DMS53 treated with DMSO at 0.1 percent for 48 hours (cell line): ENCODE data around the gene CLDN18.

Experiments
- DNase-seq: peaks from one replicate; lab custom pipeline; 2025; ENCODE audit not compliant: unreplicated experiment; lab: John Stamatoyannopoulos, UW

Gene CLDN18

GRCh38 chr3:138060792-138061191, 50.8 kb downstream of the CLDN18 start:
- no peak for DNase-seq

GRCh38 chr3:138062037-138062436, 52.1 kb downstream of the CLDN18 start:
- no peak for DNase-seq

- DNase-seq: no peak
These were observed 52.7 kb downstream of the CLDN18 start for GRCh38 chr3:138062626-138063025.

GRCh38 chr3:138063416-138063815, 53.5 kb downstream of the CLDN18 start:
- DNase-seq: no peak

- no peak for DNase-seq
These were observed 56.0 kb downstream of the CLDN18 start for GRCh38 chr3:138065949-138066348.

- DNase-seq: no peak
These were observed 56.4 kb downstream of the CLDN18 start for GRCh38 chr3:138066383-138066782.

GRCh38 chr3:138066972-138067371, 57.0 kb downstream of the CLDN18 start:
- no peak for DNase-seq

DNA sequence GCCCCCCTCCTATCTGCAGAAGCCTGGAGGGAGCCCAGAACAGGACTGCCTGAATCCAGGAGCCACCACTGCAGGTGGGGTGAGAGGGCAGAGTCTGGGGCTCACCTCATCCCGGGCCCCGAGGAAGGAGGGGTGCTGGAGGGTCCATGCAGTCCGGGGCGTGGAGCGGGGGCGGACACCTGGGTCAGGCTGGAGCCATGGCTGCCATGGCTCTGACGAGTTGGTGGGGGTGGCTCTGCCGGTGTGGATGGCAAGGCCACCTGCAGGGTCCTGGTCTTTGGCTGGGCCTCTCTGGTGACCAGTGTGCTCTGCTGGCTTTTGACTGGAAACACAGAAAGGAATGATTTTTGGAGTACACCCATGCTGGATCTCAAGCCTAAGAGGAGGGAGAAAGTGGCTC, 58.1 kb downstream of the CLDN18 start:
- DNase-seq: no peak

GRCh38 chr3:138068579-138069174, 58.7 kb downstream of the CLDN18 start:
- peak; percentile 1 for DNase-seq

DNA sequence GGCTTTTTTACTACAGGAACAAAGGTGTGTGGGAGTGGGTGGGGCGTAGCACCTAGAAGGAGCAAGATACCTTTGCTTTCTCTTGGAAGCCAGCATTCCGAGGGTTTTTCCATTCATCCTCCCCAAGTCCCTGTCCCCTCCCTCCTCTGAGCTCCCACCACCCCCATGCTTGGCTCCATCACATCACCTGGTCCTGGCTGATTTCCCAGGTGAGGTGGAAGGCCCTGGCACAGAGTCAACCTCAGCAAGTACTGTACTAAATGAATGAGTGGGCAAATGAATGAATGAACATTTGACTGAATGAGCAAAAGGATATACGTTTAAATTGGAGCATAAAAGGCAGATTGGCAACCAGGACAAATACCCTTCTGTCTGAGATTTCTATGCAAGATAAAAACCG, 60.0 kb downstream of the CLDN18 start:
- no peak for DNase-seq

DNA sequence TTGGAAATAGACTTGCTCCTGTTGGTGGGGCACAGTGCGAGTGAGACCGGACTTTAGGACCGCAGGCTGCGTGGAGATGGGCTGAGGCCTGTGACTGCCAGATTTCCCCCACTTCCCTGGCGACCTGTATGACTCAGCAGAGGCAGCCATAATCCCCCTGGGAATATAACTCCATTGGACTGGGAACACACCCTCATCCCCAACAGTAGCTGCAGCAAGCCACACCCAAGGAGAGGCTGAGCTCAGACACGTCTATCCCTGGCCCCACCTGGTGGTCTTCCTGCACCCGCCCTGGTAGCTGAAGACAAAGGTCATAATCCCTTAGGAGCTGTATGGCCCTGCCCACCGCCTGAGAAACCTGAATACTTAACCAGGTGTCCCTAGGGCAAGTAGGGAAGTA, 62.8 kb downstream of the CLDN18 start:
- DNase-seq: no peak

DNA sequence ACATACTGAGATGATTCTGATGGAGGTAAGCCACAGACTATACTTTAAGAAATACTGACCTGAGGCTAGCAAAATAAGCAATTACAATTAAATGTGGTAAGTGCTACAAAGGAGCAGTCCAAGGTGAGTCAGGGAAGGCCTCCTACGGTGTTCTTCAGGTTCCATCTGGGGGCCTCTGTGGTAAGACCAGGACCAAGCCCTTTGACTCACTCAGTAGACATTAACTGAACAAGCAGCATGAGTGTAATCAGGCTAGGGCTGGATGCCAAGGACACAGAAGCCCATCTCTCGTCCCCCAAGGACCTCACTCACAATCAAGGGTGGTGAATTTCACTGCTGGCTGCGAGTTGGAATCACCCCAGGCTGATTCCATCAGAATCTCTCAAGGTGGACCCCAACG, 68.1 kb downstream of the CLDN18 start:
- DNase-seq: no peak

DNA sequence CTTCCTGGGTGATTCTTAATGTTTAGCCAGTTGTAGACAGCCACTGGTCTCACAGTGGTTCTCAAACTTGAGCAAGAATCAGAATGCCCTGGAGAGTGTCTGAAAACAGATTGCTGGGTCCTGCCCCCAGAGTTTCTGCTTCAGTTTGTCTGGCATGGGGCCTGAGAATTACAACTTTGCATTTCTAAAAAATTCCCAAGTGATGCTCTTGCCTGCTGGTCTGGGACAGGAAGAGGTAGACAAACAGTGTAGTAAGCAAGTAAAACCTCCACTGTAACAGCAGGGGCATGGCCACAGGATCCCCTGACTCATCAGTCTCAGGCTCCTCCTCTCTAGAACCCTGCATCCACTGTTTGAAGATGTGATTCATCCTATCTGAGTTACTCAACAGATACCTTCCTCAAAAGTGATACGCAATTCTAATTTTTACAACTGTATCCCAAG, 69.0 kb downstream of the CLDN18 start:
- DNase-seq: no peak

- DNase-seq: no peak
These were observed 69.9 kb downstream of the CLDN18 start for GRCh38 chr3:138079901-138080300.

DNA sequence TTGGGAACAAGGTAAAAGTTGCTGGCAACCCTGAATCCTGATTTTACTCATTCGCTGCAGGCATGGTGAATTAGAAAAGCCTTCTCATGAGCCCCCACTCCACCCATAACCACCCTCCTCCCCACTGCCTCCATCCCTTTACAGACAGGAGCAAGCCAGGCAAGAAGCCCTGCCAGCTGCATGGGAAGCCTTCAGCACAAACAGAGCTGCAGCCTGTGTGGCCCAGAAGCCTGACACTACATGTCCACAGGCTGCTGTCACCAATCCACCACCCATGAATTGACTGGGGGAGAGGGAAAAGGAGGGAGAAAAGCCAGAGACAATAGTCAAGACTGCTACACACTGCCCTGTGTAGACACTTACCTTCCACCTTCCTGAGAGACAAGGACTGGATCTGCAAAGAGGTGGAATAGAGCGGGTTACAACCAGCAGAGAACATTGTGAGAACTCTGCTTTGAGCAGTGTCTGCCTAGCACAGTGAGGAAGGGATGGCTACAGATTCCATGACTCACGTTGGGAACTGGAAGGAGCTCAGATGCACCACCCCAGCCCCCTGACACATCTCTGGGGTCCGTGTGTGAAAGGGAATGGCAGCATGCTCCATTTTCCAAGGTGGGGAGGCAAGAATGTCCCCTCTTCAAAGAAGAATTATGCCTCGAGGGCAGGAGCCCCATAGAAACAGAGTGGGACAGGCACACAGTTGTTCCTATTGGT, 71.6 kb downstream of the CLDN18 start:
- no peak for DNase-seq

DNA sequence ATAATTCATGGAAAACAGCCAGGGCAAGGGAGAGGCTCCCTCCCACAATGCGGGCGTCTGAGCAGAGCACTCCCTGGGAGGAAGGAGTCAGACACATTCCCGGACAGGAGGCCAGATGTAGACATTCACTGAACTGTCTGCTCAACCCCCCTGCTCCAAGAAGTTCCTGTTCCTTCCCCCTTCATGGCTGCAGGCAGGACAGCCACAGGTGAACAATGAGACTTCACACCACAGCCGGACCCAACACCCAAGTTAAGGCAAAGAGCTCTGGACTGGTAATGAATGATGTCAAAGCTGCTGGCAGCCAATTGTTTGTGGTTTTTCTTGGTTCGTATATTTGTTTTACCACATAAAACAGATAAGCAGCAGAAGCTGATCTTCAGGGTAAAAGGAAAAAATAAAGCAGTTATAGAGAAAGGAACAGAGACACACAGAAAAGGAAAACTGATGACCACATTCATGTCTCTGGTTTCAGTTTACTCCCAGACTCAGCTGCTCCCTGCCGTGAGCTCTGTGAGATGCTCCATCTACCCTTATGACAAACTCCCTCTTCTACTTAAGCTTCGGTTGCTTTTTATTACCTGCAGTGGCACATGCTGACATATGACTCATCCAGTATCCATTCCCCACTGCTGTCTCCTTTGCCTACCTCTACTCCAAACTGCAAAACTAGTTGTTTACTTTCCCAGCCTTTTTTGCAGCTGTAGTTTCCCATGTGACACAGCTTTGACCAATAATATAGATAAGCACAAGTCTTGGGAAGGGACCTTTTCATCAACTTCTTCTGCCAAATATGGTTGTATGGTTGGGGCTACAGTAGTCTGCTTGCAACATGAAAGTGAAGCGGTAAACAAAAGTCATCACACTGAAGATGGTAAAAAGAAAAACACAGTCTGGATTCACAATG, 72.4 kb downstream of the CLDN18 start:
- DNase-seq: peak; percentile 82

- no peak for DNase-seq
These were observed 73.0 kb downstream of the CLDN18 start for GRCh38 chr3:138082992-138083386.
